GM13976 (cell line): ENCODE measurements around the gene SLC7A9.
"Not testable (repeated sequence)": the region's sequence is repeated elsewhere in the genome, so short reads cannot be mapped to it uniquely, and the experiment has no call there.

ENCODE experiments used
- DNase-seq: peaks from one replicate; pipeline ENCODE4 v3.0.0; 2012; ENCODE audit warnings: low spot score
- in situ Hi-C: fragments of 300-500 bp; cut with MboI; formaldehyde crosslinking; loops from one replicate; pipeline ENCODE4 v1.12.0; 2022; ENCODE audit warnings: low sequenced_read_pairs, mixed read lengths, inconsistent platforms; ENCODE audit not compliant: unreplicated experiment
- TF ChIP-seq, protein P1 (sequence below): IDR thresholded peaks from 2 replicates; pipeline ENCODE4 v1.5.1; 2012; ENCODE audit warnings: borderline replicate concordance, mild to moderate bottlenecking; ENCODE audit not compliant: insufficient read depth; ENCODE audit errors: extremely low read depth, missing control alignments, control extremely low read depth

SLC7A9 gene

DNA sequence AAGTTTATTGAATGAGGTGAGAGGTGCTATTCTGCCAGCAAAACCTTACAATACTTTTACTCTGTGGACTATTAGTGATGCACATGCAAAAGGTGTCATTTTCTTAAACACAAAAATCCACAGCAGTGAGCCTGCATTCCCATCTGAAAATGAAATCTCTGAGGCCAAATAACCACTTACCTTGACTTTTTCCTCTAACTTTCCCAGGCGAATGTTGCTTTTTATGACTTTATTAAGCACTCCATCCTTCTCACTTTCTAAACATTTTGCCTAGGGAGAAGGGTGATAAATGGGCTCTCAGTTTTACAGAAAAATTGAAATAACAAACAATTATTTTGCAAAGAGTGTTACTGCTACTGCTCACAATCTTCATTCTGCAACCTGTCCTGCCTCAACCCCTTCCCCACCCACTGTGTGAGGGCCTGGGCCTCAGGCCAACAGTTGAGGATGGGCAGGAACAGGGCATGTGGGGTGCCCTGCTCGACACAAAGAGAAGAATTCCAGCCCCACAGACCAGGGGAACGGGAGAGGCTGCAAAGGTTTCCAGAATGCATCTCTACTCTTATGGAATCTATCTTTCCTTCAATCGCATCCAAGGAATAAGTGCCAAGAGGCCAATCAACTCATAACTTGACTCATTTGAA is 18.1 kb upstream of the SLC7A9 start:
- no peak for DNase-seq
- TF ChIP-seq, protein P1, sequence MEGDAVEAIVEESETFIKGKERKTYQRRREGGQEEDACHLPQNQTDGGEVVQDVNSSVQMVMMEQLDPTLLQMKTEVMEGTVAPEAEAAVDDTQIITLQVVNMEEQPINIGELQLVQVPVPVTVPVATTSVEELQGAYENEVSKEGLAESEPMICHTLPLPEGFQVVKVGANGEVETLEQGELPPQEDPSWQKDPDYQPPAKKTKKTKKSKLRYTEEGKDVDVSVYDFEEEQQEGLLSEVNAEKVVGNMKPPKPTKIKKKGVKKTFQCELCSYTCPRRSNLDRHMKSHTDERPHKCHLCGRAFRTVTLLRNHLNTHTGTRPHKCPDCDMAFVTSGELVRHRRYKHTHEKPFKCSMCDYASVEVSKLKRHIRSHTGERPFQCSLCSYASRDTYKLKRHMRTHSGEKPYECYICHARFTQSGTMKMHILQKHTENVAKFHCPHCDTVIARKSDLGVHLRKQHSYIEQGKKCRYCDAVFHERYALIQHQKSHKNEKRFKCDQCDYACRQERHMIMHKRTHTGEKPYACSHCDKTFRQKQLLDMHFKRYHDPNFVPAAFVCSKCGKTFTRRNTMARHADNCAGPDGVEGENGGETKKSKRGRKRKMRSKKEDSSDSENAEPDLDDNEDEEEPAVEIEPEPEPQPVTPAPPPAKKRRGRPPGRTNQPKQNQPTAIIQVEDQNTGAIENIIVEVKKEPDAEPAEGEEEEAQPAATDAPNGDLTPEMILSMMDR, result no peak
- in situ Hi-C loops, result no loop called here

DNA sequence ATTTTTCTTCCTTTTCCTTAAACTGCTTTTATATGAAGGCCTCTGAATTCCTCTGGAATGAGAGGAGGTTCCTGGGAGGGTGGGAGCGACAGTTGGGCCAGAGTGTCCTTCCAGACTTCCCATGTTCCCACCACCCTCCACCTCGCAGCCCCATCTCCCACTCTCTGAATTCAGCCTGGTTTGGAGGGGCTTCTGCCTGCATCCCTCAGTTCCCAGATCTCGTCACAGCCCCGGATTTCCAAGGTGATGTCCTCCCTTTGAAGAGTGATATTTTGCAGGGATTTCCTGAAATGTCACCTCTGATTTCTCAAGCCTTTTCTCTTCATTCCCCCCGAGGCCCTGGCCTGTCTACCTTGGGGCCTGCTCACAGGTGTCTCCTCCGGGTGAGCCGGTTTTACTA is 16.7 kb upstream of the SLC7A9 start:
- in situ Hi-C loops, result no loop called here
- TF ChIP-seq, protein P1, result no peak

DNA sequence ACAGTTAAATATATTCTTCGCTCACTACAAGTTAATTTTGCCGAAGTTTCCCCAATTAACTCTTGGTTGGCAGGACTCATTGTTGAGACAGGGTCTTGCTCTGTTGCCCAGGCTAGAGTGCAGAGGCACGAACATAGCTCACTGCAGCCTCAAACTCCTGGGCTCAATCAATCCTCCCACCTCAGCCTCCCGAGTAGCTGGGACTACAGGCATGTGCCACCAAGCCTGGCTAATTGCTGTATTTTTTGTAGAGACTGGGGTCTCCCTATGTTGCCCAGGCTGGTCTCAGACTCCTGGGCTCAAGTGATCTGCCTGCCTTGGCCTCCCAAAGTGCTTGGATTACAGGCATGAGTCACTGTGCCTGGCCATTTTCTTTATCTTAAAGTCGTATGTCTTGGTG is 15.7 kb upstream of the SLC7A9 start:
- DNase-seq, in situ Hi-C loops: not testable (repeated sequence)

More for the DNA sequence above, 16.7 kb upstream of the SLC7A9 start:
- DNase-seq, result no peak

DNA sequence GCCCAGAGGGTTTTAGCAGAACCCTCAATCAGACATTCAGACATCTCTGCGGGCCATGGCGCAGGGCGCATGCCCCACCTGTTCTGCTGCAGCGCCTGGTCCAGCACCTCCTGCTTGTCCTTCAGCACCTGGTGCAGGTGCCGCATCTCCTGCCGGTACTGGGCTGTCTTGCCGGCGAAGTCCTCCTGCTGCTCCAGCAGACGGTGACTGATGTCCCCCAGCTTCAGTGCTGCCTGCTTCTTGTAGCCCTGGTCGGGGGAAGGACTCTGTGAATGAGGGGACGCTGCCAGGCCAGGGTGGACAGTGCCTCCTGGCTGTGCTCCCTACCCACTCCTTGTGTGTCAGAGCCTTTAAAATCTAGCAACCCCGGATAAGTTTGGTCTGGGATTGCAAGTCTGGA is 12.2 kb upstream of the SLC7A9 start:
- in situ Hi-C loops, result no loop called here
- TF ChIP-seq, protein P1, result no peak

DNA sequence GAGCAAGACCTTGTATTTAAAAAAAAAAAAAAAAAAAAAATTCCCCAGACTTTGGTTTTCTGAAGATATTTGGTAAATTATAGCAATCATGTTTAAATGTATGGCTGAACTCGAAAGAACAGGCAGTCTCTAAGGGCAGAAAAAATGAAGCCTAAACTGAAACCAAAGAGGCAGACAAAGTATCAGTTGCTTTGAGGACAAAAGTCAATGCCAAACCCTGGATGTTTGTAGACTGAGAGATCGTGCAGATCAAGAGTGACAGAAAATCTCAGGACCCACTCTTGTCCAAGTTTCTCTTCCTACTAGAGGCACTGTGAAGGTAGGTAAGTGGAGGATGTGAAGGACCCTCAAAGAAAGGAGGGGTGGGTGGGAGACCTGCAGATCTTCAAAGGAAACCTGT is 11.1 kb upstream of the SLC7A9 start:
- DNase-seq, result no peak
- TF ChIP-seq, protein P1, result no peak
- in situ Hi-C loops, result no loop called here

More for the DNA sequence above, 12.2 kb upstream of the SLC7A9 start:
- no peak for DNase-seq

DNA sequence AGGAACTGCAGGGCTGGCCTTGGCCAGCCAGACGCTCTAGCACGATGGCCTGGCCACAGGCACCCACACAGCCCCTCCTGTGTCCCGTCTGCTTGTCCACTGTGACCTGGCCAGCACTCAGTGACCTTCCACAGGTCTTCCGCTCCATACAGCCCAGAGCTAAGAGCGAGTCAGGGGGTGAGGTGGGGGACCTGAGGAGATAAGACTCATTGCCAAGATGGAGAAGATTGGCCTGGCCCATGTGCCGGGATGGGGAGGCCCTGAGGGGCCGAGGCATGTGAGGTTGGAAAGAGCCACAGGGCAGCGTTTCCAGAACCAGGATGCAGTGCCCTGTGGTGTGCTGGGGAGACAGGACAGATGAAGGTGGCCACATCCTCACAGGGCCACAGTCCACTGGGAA is 10.2 kb upstream of the SLC7A9 start:
- DNase-seq, result no peak
- in situ Hi-C loops, result no loop called here
- TF ChIP-seq, protein P1, result no peak

DNA sequence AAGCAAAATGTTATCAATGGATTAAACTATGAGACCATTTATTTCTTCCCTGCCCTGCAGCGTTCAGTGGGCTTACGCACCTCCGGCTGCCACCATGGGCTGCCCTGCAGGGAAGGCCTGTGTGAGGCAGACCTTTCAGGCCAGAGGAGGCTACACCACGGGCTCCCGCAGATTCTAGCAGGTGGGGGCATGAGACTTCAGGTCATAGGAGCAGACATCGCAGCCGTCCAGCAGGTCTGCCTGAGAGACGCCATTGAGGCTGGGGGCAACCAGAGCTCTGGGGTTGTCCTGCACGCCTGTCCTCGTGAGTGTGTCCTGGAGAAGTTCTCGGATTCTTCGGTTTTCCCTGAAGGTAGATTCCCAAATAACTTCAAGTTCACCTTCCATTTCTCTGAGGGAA is 9.4 kb upstream of the SLC7A9 start:
- no peak for DNase-seq
- TF ChIP-seq, protein P1, result no peak
- in situ Hi-C loops, result no loop called here
